ENCODE data around the gene MYOM3. TPM values are rescaled to one million over a fixed set of nuclear protein-coding genes. Genes with fewer than 3 reads are reported as not detected.

Gene MYOM3
- total RNA-seq, 1 donor from 2014 or later: 0.29 TPM

DNA sequence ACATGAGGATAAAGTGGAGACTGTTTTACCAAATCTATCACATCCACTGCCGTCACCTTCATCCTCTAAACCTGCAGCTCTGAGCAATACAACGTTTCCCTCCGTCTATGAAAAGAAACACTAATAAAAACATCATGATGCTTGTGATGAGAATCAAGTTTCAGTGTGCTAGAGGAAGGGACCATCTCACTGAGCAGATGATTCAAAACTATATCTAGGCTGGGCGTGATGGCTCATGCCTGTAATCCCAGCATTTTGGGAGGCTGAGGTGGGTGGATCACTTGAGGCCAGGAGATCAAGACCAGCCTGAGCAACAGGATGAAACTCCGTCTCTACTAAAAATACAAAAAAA, 14.7 kb upstream of the MYOM3 start:
- Mint-ChIP-seq H3K27me3 (ENCODE audit: low read depth) (peaks cover 3% of the 10 kb centered on the region), H3K36me3 (no peaks in the 10 kb centered on the region), H3K27ac (no peak overlapping the region), H3K4me1 (no peaks in the 10 kb centered on the region), H3K9me3 (peaks cover 18% of the 10 kb centered on the region), H3K4me3 (no peak overlapping the region)
- no peak for DNase-seq (ENCODE audit: low spot score in 2 of 2, unreplicated experiment in 2 of 2)
- TF ChIP-seq, protein P1, sequence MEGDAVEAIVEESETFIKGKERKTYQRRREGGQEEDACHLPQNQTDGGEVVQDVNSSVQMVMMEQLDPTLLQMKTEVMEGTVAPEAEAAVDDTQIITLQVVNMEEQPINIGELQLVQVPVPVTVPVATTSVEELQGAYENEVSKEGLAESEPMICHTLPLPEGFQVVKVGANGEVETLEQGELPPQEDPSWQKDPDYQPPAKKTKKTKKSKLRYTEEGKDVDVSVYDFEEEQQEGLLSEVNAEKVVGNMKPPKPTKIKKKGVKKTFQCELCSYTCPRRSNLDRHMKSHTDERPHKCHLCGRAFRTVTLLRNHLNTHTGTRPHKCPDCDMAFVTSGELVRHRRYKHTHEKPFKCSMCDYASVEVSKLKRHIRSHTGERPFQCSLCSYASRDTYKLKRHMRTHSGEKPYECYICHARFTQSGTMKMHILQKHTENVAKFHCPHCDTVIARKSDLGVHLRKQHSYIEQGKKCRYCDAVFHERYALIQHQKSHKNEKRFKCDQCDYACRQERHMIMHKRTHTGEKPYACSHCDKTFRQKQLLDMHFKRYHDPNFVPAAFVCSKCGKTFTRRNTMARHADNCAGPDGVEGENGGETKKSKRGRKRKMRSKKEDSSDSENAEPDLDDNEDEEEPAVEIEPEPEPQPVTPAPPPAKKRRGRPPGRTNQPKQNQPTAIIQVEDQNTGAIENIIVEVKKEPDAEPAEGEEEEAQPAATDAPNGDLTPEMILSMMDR (IDR thresholded peaks at IDR 0.05; ENCODE audit: unreplicated experiment): no peak

- H3K4me3 Mint-ChIP-seq: no peak overlapping the region
- TF ChIP-seq, protein P1 (IDR thresholded peaks at IDR 0.05; ENCODE audit: unreplicated experiment): no peak
- no peaks in the 10 kb centered on the region for H3K4me1 Mint-ChIP-seq
- H3K9me3 Mint-ChIP-seq: peaks cover 13% of the 10 kb centered on the region
- no peak for DNase-seq (ENCODE audit: low spot score in 2 of 2, unreplicated experiment in 2 of 2)
- H3K36me3 Mint-ChIP-seq: no peaks in the 10 kb centered on the region
- peaks cover 3% of the 10 kb centered on the region for H3K27me3 Mint-ChIP-seq (ENCODE audit: low read depth)
- no peak overlapping the region for H3K27ac Mint-ChIP-seq
Measured at GRCh38 chr1:24126018-24126671, 14.2 kb upstream of the MYOM3 start.

DNA sequence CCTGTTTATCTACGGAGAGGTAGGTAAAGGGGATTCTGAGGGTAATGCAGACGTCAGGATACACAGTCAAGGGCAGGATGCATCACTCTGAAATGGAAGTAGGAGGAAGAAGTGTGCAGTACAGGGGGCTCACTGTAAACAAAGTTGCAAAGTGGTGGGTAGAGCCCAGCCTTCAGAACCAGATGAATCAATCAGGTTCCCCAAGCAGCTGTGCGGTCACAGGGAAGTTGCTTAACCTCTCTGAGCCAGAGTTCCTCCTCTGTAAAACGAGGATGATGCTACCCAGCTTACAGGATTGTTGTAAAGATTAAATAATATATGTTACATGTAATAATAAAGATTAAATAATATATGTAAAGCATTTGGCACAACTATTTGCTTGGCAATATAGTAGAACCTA, 13.5 kb upstream of the MYOM3 start:
- Mint-ChIP-seq H3K27ac (no peak overlapping the region), H3K27me3 (ENCODE audit: low read depth) (peaks cover 3% of the 10 kb centered on the region), H3K36me3 (no peaks in the 10 kb centered on the region), H3K9me3 (peaks cover 11% of the 10 kb centered on the region), H3K4me1 (peaks cover under 1% of the 10 kb centered on the region), H3K4me3 (no peak overlapping the region)
- TF ChIP-seq, protein P1 (IDR thresholded peaks at IDR 0.05; ENCODE audit: unreplicated experiment): no peak
- DNase-seq (ENCODE audit: low spot score in 2 of 2, unreplicated experiment in 2 of 2): no peak

DNA sequence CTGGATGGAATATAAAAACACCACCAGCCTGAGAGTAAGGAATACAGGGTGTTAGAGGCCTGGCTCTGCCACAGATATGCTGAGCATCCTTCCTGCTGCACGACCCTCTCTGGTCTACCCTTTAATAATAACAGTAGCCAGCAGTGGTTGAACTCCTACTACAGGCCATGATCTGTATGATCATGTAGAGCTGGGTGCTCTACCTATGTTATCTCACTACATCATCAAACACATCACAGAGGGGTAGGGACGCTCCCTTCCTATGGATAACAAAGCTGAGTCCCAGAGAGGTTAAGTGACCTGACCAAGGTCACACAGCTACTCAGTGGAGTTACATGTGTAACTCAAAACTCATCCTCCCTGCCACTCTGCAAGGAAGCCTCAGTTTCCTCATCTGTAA, 13.0 kb upstream of the MYOM3 start:
- no peak for DNase-seq (ENCODE audit: low spot score in 2 of 2, unreplicated experiment in 2 of 2)
- peaks cover 6% of the 10 kb centered on the region for H3K4me1 Mint-ChIP-seq
- peaks cover 6% of the 10 kb centered on the region for H3K9me3 Mint-ChIP-seq
- peaks cover 3% of the 10 kb centered on the region for H3K27me3 Mint-ChIP-seq (ENCODE audit: low read depth)
- H3K4me3 Mint-ChIP-seq: no peak overlapping the region
- TF ChIP-seq, protein P1 (IDR thresholded peaks at IDR 0.05; ENCODE audit: unreplicated experiment): no peak
- H3K36me3 Mint-ChIP-seq: no peaks in the 10 kb centered on the region
- H3K27ac Mint-ChIP-seq: no peak overlapping the region

- Mint-ChIP-seq H3K27ac (no peak overlapping the region), H3K4me1 (peaks cover 8% of the 10 kb centered on the region), H3K4me3 (no peak overlapping the region), H3K27me3 (ENCODE audit: low read depth) (peaks cover 3% of the 10 kb centered on the region), H3K9me3 (no peaks in the 10 kb centered on the region), H3K36me3 (no peaks in the 10 kb centered on the region)
- TF ChIP-seq, protein P1 (IDR thresholded peaks at IDR 0.05; ENCODE audit: unreplicated experiment): no peak
- DNase-seq (ENCODE audit: low spot score in 2 of 2, unreplicated experiment in 2 of 2): no peak
Measured at GRCh38 chr1:24123611-24124010, 11.7 kb upstream of the MYOM3 start.

DNA sequence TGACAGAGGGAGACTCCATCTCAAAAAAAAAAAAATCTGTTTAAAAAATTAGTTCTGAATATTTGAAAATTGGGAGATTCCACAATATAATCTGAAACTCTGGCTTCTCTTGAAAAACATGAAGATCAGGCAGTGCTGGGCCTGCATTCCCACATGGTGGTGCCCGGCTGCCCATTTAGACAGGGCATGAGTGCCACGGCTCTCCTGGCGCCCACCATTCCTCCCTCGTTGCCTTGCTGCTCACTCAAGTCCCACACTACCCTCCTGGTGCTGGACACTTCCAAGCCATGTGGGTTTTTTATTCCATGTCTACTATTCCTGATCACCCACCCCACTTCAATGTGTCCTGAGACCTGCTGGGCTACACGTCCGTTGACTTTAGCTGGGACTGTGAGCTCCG, 10.8 kb upstream of the MYOM3 start:
- Mint-ChIP-seq H3K36me3 (no peaks in the 10 kb centered on the region), H3K4me1 (peaks cover 9% of the 10 kb centered on the region), H3K27ac (no peak overlapping the region), H3K9me3 (no peaks in the 10 kb centered on the region), H3K4me3 (no peak overlapping the region), H3K27me3 (ENCODE audit: low read depth) (peaks cover 3% of the 10 kb centered on the region)
- TF ChIP-seq, protein P1 (IDR thresholded peaks at IDR 0.05; ENCODE audit: unreplicated experiment): no peak
- no peak for DNase-seq (ENCODE audit: low spot score in 2 of 2, unreplicated experiment in 2 of 2)

Data from mesothelial cell of epicardium (in vitro differentiated cells).